ENCODE data around the gene SLC19A2.

- TF ChIP-seq CTCF (conservative IDR thresholded peaks at IDR 0.05; ENCODE audit: low read length) (no peak), EZH2phosphoT487 (IDR thresholded peaks at IDR 0.05; ENCODE audit: borderline replicate concordance) (no peak)
Measured at GRCh38 chr1:169511316-169512005, 25.7 kb upstream of the SLC19A2 start.

Measured in Loucy (cell line).